Stimulated activated CD4-positive, alpha-beta T cell treated with anti-CD3 and anti-CD28 coated beads, Interleukin-2, amount 100 ng/mL, for 48 hours (primary cell): ENCODE measurements around the gene PRDM11.

Experiments
- DNase-seq, 2 donors: peaks; one replicate each; pipeline ENCODE4 v3.0.0-alpha.2; 2020

PRDM11 gene

DNA sequence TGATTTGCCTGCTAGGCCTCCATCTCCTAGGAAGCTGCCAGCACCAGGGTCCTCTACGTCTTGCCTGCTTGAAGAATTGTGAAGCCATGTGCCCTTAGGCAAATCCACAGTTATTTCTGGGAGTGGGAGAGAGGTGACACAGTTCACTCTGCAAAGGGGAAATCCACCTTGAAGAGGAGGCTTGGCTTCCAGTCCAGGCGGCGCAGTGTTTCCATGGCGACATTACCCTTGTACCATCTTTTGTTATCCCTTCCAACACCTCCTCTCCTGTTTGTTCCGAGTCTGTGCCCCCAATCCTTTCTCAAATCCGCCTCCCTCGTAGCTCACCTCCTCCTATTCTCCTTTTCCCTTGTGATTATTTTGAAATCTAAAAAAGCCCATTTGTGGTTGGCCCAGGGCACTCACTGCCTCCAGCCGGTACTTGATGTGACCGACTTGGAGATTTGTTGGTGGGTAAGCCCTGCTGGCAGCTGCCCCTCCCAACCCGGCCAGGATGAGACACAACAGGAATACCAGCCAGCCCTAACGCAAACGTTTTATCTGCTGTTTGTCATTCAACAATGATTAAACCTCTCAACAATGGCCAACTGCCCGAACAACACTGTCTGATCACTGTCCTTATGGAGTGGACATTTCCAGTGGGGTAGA lies 121.3 kb downstream of the PRDM11 start:
- DNase-seq: no peak

DNA sequence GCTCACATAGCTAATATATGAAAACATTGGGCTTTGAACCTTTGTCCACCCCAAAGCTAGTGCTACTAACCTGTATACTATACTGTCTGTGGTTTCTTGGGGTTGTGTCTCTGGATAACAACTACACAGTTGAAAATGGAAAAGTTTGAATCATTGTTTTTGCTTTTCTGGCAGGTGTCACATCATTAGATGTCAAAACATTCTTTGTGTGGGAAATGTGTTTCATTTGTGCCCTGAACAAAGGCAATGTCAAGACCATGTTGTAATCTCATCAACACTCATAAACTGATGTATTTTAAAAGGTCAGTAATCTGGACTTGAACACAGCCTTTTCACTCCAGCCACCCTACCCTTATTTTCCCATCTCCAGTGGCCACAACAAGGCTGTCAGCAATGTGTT lies 123.2 kb downstream of the PRDM11 start:
- DNase-seq: no peak

DNA sequence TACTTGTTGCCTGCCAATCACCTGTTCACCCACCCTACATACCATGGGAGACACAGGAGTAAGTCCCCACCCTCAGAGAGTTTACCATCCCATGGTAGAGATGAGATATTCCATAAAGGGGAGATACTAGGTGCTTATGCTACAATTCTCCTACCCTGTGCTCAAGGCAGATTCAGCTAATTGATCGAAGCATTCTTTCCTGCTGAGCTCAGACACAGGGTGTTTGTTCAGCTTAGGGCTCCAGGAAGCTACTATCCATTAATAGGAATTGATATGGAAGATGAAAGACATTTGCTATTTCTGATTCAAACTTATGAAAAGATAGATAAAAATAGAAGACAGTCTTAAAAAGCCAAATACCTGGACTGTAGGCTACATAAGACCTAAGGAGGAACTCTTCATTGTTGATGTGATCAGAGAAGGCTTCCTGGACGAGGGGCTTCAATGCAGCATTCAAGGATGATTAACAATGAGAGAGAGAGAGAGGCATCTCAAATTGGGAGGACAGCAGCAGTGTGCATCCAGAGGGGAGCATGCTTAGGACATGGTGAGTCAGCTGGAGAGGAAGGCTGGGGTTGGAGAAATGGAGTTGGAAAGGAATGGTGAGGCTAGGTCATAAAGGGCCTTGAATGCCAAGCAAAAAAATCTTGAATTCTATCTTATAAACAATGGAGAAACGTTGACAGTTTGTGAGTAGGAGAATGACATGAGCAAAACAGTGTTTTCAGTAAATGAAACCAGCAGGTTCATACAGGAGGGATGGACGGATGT lies 124.7 kb downstream of the PRDM11 start:
- no peak for DNase-seq

DNA sequence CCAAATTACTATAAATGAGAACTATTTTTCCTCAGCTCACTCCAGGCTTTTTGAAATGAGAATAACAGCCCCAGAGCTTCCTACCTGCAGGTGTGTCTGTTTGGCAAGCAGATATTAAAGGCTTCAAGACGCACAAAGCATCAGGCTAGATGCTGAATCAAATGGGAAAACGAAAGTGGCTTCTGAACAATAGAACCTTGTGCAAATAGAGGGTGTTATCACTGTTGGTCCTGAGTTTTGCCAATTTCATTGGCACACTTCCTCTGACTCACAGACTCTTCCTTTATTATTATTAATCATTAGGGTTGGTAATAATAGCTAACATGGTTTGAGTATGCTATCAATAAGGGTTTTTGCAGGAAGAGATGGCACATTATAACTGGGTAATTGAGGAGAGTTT lies 126.3 kb downstream of the PRDM11 start:
- DNase-seq: no peak

DNA sequence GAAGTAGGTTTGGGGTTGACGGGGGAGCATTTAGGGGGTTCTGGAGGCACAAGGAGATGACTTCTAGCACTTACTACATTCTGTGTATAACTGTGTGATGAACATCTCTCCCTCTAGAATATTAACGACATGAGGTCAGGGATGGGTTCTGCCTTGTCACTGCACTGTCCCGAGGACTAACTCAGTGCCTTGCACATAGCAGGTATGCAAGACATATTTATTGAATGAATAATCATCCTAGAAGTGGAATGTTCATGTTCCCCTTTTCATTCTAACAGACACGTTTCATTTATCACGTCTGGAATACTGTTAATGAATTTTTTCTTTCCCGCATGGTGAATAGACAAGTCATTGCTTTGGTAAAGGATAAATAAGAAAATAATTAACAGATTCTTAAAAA lies 127.1 kb downstream of the PRDM11 start:
- no peak for DNase-seq

DNA sequence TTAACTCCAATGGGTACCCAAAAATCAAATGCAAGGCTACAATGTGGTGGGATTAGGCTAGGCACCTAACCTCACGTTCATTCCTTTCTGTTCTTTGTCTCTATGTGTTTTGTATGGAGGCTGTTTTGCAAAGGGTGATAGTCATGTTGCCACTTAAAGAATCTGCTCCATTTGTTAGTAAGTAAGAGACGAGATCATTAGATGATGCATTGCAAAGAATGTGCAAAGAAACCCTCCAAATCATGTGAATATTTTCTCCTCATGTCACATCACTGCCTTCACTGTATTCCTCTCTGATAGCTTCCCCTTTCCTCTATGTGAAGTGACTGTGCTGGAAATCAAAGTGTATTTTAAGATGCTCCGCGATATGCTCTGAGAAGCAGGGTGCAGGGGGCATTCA lies 127.8 kb downstream of the PRDM11 start:
- no peak for DNase-seq

DNA sequence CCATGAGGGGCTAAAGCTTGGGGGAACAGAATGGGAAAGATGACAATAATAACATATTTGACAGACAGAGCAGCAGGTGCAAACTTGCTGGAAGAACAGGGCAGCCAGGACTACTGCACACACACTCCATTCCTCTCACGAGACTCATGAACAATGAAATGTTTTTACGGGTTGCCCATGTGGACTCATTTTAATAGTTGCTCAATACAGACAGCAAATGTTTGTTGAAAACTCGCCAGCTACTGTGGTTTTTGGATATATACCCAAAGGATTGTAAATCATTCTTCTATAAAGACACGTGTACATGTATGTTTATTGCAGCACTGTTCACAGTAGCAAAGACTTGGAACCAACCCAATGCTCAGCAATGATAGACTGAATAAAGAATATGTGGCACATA lies 129.4 kb downstream of the PRDM11 start:
- no peak for DNase-seq

DNA sequence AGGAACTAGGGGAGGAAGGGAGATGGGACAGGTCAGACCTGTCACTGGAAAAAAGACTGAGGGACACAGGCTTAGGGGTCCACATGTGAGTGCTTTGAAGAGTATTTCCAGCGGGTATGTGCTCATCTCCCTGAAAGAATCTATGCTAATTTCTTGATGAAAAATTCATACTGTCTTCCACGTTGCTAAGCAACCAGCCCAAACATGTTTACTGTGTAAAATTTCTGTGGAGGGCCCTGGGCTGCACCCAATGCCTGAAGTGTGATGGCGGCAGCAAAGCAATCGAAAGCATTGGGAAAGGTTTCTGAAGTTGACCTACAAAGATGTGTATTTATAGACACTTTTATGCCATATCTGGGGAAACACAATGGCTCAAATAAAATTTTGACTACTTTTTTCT lies 132.3 kb downstream of the PRDM11 start:
- no peak for DNase-seq

DNA sequence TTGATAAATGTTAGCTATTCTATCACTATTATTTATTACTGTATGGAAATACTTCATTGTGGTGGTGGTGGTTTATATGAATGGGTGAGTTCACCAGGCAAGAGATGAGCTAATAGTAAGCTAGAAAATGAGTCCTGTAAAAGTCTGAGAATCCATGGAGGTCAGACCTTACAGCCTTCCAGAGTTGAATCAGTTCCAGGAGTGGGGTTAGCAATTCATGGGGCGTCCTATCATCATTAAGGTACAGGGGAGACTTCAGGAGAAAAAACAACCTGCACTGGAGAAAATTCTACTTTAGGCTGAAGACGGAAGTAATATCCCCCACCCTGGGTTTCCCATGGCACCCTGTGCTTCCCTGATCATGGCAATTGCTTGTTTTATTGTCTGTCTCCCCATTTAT lies 133.2 kb downstream of the PRDM11 start:
- DNase-seq: no peak

DNA sequence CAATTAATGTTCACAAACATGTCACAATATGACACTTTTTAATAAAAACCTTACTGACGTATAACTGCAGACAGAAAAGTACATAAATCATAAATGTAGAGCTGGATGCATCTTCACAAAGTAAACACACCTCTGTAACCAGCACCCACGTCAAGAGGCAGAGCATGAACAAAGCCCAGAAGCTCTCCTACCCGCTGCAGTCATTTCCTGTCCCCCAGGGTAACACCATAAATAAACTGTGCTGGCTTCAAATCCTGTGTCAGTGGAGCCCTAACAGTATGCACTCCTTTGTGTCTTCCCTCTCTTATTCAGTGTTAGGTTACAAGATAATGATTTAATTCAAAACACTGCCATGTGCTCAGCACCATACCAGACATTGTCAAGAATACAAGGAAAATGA lies 134.0 kb downstream of the PRDM11 start:
- no peak for DNase-seq

DNA sequence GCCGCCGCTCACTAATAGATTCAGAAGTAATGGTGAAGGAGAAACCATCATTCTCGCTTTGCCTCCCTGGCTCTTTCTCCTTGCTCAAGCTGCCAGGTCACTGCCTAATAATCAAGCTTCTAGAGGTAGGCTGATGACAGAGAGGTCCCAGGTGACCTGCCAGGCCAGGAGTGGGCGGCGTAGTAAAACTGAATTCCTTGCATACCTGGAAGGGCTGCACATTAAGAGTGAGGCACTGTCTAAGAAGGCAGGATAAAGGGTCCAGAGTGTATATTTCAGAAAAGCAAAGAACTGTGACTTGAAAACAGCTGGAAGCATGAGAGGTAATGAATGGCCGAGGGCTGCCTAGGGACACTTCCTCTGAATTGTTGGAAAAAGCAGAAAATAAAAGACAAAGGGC lies 135.6 kb downstream of the PRDM11 start:
- DNase-seq: no peak
